Limb (tissue), 2 donors: ENCODE data around the gene COX18.

ENCODE experiments used
- DNase-seq, 2 donors: peaks; one replicate each; pipeline ENCODE4 v3.0.0-alpha.2; 2016; ENCODE audit errors: extremely low spot score in 2 of 2

Gene COX18

DNA sequence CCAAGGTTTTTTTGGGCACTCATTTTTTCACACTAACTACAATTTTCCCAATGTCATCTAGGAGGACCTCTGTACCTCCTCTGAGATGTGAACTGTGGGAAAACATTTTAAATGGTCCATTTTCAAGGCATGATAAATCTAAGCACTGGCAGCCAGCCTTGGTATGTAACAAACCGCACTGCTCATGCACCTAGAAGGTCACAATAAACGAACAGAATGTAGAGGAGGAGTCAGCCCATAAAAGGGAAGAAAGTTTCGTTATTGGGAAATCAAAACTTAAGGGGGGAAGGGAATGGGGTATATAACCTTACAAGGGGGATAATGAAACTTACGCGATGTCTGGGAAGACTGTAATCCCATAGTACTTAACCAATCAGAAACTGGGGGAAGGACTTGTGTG lies 16.4 kb downstream of the COX18 start:
- no peak for DNase-seq

DNA sequence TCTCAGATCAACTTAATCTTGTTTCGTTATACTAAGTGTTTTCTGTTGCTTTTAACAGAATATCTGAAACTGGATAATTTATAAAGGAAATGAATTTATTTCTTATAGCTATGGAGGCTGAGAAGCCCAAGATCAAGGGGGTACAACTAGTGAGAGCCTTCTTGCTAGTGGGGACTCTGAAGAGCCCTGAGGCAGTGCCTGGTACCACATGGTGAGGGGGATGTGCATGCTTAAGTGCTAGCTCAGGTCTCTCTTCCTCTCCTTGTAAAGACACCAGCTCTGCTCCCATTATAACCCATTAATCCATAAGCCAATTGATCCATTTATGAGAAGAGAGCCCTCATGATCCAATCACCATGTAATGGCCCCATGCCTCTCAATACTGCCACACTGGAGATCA lies 17.9 kb downstream of the COX18 start:
- DNase-seq = no peak

DNA sequence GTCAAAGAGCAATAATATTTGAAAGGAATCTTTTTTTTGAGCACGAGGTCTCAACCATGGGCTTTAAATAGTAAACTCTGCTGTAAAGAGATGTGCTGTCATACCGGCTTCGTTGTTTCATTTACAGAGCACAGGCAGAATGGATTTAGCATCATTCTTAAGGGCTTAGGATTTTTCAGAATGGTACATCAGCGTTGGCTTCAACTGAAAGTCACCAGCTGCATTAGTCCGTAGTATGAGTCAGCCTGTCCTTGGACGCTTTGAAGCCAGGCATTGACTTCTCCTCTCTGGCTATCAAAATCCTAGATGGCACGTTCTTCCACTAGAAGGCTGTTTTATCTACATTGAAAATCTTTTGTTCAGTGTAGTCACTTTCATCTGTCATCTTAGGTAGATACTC lies 23.6 kb downstream of the COX18 start:
- no peak for DNase-seq

DNA sequence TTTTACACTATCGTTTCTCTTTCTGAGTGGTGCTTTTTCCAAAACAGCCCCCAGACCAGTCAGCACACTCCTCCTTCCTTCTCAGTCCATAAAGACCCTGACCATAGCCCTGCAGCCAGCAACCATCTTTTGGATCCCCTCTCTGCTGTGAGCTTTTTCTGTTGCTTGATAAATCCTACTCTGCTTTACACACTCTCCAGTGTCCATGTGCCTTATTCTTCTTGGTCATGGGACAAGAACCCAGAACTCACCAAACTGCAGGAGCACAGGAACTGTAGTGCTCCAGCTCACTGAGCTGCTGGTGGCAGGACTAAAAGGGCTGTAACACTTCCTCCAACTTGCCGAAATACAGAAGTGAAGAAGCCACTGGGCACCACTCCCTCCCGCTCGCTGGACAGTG lies 32.5 kb downstream of the COX18 start:
- no peak for DNase-seq

DNA sequence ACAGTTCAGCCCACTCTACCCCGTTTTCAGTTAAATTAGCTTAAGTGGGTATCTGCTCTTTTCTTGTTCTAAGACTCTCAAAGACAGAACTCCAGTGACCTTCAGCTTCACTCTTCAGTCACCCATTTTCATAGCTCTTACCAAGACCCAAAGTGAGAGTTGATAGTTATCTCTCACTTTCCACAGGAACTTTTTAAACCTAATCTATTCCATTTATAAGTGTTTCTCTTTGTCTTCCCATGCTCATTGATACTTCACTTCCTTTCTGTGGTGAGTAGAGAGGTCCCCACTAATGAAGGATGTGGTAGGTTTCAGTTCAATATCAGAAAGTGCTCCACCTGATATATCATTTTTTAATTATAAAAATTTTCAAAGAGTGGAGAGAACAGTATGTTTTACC lies 33.4 kb downstream of the COX18 start:
- DNase-seq = no peak

DNA sequence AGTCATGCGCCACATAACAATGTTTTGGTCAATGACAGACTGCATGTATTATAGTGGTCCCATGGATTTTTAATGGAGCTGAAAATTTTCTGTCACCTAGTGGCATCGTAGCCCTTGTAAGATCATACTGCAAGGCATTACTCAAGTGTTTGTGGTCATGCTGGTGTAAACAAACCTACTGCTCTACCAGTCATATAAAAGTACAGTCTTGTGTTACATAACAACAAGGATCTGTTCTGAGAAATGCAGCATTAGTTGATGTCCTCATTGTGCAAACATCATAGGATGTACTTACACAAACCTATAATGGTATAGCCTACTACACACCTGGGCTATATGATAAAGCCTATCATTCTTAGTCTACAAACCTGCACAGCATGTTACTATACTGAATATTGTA lies 34.6 kb downstream of the COX18 start:
- no peak for DNase-seq

DNA sequence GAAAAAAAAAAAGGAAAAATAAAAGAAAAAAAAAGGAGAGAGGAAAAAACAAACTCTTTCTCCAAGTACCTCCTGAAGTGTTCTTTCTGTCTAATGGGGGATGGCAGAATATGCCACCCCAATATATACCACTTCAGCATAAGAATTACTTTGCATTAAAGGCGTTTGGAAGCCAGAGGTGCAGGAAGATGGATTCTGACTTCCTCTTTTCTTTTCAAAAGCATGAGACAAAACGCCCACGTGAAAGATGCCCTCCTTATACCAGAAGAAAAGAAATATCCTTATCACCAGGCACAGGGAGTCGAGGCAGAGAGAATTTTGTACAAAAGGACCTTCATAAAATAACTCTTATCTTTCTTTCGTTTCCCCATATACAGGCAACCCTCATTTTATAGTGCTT lies 40.9 kb downstream of the COX18 start:
- DNase-seq = no peak

DNA sequence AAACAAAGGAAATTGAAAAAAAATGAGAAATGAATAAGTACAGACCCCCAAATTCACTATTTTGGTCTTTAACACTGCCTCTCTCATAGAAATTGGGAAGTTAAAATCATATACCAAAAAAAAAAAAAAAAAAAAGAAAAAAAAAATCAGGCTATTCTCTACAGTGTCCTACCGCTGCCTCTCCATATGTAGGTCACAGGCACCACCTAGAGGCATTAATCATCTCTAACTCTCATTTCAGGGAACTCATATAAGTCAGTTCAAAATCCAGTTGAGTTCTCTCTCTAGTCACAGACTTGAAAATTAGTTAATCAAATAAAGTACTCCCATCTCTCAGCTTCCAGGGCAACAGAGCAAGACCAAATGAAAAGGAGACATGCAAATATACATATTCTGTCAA lies 47.9 kb downstream of the COX18 start:
- DNase-seq = peak in 1 of 2 donors; percentile 53

DNA sequence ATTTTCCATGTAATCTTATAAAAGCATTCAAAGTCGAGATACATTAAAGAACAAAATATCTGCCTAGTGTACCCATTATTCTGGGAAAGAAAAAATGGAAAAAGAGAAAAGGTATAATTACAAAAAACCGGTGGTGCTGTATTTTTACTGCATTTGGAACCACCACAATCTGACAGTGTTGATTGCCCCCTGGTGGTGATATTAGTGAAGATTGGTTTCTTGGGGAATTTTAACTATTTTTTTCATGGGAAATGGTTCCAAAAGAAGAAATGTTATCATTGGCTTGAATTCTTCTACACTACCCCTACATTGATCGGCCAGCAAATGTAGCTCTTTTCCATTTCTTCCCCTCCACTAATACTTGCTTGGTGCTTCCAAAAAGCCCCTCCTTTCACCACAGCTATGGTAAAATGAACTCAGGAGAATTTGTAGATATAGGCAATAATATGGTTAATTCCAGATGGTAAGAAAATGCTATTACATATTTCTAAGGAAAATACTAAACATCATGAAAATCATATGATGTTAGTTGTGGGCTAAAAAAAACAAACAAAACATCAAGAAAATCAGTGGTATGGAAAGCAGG lies 50.0 kb downstream of the COX18 start:
- DNase-seq = peak in 1 of 2 donors; percentile 66

DNA sequence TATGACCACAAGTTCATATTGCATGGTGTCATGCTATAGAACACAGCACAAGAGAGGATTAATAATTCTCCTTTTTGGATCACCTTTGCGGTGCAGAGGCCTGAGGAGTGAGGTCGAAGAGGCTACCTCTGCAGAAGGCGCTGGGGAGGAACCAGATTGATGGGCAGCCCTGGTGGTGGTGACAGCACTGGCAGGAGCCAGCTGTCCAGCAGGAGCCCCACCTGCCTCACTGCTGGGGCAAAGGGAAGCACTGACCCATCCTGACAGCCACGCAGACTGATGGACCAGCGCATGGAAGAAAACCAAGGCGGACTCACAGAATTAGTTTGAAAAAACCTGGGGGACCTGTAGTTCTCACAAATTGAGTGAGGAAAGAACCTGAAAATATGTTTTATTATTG lies 50.9 kb downstream of the COX18 start:
- no peak for DNase-seq

DNA sequence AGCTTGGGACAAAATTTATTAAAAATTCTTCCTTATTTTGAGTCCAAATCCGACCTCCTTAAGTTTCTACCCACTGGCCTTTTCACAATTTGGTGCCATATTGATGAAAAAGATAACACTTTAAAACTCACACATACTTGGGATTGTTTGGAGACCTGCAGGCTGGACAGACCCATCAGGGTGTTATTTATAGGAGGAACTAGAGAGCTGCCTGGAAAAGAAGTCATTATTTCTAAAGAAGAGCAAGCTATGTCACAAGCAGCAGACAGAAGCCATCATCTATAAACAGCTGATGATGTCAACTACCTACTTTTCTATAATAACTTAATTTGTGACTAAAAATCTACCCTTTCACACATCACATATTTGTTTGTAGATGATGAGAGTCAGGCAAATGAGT lies 56.2 kb downstream of the COX18 start:
- DNase-seq = no peak

DNA sequence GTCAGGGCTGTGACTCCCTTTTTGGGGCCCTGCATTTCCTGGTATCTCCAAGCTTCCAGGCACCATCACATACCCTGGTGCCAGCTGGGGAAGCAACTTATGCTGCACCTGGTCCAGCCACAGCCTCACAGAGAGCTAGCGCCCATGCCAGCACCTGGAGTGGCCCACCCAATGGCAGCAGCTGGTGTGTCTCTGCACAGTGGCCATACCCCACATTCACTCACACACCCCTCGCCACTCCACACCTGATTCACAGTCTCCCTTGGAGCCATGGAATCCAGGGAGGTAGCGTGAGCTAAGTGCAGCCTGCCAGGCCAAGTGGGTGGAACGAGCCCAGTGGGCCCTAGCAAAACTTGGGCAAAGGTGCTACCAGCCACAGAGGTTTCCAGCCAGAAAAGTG lies 56.8 kb downstream of the COX18 start:
- DNase-seq = no peak

DNA sequence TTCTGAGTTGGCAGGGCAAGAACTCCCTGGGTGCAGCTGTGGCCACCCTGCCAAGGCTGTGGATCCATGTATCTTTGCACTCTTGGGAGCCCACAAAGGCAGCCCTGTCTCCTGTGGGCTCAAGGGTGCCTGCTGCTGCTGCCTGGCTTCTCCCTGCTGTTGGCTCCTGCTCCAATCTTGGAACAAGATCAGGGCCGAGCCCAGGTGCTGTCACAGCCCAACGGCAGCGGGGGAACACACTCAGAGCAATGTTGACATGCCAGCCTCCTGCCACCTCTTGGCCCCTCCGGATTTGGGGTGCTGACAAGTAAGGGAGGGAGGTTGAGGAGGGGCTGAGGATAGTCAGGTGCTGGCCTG lies 57.9 kb downstream of the COX18 start:
- no peak for DNase-seq

DNA sequence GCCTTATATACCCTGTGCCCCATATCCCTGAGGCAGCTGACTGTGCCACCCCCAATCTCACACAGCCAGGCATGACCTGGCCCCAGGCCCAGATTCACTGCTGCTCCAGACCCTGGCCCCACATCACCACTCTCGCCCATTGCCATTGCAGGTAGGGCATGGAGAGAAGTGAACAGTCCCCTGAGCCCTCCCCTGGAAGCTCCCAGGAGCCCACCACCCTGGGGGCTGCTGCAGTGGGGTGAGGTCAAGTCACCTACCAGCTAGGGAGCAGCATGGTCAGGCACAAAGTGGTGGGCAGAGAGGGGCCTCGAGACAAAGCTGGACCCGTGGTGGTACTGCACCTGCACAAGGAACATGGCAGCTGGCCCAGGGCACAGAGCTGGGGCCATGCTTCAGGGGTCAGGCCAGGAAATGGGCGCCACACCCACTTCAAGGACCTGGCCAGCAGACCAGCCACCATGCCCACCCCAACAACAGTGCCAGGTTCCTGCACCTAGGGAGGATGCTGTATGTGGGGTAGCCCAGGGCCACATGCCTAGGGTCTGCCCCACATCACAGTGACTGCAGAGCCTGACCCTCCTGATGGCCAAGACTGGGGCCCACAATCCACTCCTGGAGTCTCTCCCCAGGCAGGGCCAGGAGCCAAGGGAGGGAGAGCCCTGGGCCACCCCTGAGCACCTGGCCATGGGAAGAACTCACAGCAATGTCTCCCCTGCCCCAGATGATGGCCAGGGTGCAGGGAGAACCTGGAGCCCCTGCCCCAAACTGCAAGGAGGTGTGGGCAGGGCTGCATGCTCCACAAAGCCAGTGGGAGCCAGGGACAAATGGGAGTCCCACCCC lies 58.5 kb downstream of the COX18 start:
- no peak for DNase-seq

DNA sequence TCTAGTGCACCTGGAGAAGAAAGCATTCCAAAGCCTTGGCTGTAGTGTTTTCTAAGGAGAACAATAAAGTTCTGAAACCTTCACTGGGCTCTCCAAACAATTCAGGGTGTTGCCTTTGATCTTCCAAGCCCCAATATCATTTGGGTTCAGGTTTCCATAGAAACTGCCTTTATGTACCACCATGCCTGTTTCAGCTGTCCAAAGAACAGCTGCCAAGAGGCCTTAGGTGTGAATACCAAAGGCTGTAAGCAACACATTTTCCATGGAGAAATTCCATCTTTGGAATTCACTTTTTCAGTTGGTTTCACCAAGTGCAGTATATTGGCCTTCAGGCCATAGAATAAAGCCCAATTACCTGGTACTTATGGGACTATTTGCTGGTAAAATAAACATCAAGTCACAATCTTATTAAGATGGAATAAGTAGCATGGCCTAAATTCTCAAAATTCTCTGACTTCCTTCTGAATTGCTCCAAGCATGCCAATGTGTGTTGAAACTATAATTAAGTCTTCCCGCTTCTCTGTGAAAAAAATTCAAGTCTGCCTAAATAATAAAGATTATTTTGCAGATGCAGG lies 61.9 kb downstream of the COX18 start:
- DNase-seq = peak in 1 of 2 donors; percentile 10

DNA sequence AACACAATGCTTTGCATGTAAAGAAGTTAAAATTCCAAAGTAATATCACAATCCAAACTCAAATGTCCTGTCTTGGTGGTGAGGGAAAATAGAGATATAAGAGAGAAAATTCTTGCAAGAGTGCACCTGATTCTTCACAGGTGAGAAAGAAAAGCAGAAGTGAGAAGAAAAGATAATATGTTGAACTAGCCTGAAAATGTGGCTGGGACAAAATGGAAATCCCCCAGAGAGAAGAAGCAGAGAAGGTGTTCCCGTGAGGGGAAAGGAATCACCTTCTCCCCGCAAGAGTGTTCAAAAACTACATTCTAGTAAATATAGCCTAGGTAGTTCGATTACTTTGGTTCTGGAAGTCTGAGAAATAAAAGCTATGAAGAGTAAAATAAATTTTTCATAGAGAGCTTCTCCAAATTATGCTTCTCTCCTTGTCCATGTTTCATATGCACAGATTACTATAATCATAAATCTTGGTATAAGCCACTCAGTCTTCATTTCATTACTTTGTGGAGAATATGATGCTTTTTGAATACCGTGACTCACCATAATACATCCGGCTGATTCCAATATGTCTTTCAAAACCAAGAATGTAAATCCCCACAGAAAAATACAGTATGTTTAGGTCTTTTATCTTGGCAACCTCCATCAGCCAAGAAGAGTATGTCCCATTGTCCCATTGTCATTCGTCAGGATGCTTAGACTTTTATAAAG lies 63.1 kb downstream of the COX18 start:
- DNase-seq = no peak

DNA sequence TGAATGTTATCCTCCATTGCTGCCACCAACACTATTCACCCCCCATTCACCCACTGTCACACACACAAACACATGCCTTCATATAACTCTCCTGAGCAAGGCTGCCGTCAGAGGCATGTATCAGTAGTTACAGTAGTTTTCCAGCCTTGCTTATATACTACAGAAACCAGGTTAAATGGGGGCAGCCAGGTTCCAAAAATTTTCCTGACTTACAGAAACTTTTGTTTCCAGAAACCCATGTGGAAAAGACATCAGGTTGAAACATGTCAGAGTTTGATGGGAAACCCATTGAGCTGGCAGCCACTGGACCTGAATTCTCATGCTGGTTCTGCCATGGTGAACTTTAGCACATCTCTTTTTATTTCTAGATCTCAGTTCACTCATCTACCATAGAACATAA lies 64.0 kb downstream of the COX18 start:
- peak in 1 of 2 donors; percentile 19 for DNase-seq
